GM12874 (cell line): ENCODE results near the gene PRDM16.

Experiments used
- CTCF ChIP-seq: IDR thresholded peaks from 2 replicates; pipeline ENCODE4 v1.5.1; 2011; ENCODE audit warnings: low read depth, mild to moderate bottlenecking, control low read depth, low read length, moderate library complexity; ENCODE audit not compliant: insufficient read depth

Gene PRDM16

GRCh38 chr1:3423896-3424611 lies 355.1 kb downstream of the PRDM16 start:
- no peak for TF ChIP-seq CTCF

GRCh38 chr1:3425486-3426215 lies 356.6 kb downstream of the PRDM16 start:
- no peak for TF ChIP-seq CTCF

GRCh38 chr1:3426956-3427535 lies 358.0 kb downstream of the PRDM16 start:
- no peak for TF ChIP-seq CTCF

GRCh38 chr1:3427711-3428704 lies 359.0 kb downstream of the PRDM16 start:
- TF ChIP-seq CTCF = no peak

- TF ChIP-seq CTCF = no peak
These were observed 359.9 kb downstream of the PRDM16 start for GRCh38 chr1:3428899-3429298.

- no peak for TF ChIP-seq CTCF
These were observed 360.3 kb downstream of the PRDM16 start for GRCh38 chr1:3429320-3429719.
